GM12872 (cell line): ENCODE results near the gene DES.

Experiments
- TF ChIP-seq, protein P1 (sequence below): IDR thresholded peaks from 3 replicates; pipeline ENCODE4 v1.5.1; 2011; ENCODE audit warnings: low read depth, mild to moderate bottlenecking, low read length, moderate library complexity; ENCODE audit not compliant: insufficient read depth

DES gene

DNA sequence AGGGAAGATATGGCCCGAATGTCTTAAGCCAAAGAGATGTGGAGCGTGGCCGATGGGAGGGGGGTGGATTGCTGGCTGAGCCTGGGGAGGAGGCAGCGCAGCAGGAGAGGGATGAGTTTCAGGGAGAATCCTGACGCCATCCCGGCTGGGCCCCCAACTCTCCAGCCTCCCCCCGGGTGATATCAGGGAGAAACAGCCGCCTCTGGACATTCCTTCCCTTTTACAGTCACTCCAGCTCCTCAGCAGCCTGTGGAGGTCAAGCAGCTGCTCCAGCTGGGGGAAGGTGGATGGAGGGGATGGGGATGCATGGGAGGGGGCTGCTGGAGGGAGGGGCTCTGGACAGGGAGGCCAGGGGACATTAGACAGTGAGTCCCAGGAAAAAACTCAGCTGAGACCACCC is 9.5 kb upstream of the DES start:
- TF ChIP-seq, protein P1, sequence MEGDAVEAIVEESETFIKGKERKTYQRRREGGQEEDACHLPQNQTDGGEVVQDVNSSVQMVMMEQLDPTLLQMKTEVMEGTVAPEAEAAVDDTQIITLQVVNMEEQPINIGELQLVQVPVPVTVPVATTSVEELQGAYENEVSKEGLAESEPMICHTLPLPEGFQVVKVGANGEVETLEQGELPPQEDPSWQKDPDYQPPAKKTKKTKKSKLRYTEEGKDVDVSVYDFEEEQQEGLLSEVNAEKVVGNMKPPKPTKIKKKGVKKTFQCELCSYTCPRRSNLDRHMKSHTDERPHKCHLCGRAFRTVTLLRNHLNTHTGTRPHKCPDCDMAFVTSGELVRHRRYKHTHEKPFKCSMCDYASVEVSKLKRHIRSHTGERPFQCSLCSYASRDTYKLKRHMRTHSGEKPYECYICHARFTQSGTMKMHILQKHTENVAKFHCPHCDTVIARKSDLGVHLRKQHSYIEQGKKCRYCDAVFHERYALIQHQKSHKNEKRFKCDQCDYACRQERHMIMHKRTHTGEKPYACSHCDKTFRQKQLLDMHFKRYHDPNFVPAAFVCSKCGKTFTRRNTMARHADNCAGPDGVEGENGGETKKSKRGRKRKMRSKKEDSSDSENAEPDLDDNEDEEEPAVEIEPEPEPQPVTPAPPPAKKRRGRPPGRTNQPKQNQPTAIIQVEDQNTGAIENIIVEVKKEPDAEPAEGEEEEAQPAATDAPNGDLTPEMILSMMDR: no peak

GRCh38 chr2:219409619-219410018 is 8.6 kb upstream of the DES start:
- TF ChIP-seq, protein P1: no peak

DNA sequence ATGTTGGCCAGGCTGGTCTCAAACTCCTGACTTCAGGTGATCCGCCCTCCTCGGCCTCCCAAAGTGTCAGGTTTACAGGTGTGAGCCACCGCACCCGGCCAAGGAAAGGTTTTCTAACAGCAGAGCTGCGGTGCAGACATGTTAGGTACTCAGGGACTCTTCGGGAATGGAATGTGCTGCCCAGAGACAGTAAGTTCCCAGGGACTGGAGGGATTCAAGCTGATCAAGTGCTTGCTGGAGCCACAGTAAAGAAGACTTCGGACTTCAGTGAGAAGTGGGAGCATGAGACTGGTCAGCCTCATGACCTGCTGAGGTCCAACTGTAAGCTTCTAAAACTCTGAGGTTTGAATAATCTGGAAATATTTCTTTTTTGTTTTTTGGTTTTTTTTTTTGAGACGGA is 7.8 kb upstream of the DES start:
- TF ChIP-seq, protein P1: no peak

DNA sequence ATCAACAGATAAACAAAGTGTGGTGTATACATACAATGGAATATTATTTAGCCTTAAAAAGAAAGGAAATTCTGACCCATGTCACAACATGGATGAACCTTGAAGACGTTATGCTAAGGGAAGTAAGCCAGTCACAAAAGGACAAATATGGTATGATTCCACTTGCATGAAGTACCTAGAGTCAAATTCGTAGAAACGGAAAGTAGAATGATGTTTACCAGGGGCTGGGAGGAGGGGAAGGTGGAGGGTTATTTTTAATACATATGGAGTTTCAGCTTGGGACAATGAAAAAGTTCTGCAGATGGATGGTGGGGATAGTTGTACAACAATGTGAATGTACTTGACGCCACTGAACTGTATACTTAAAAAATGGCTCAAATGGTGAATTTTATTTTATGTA is 3.3 kb upstream of the DES start:
- TF ChIP-seq, protein P1: no peak

- TF ChIP-seq, protein P1: no peak
Observed at GRCh38 chr2:219415580-219416234, 2.5 kb upstream of the DES start.

- TF ChIP-seq, protein P1: no peak
Observed at GRCh38 chr2:219416235-219416602, 2.0 kb upstream of the DES start.

DNA sequence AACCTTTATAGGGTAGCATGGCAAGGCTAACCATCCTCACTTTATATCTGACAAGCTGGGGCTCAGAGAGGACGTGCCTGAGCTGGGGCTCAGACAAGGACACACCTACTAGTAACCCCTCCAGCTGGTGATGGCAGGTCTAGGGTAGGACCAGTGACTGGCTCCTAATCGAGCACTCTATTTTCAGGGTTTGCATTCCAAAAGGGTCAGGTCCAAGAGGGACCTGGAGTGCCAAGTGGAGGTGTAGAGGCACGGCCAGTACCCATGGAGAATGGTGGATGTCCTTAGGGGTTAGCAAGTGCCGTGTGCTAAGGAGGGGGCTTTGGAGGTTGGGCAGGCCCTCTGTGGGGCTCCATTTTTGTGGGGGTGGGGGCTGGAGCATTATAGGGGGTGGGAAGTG is 1.2 kb upstream of the DES start:
- TF ChIP-seq, protein P1: no peak

- TF ChIP-seq, protein P1: no peak
Observed at GRCh38 chr2:219417374-219417773, 803 bp upstream of the DES start.
